Adrenal gland (tissue), 5 donors: ENCODE data around the gene ARHGEF28.

Experiments
- CTCF ChIP-seq, 6 experiments: fragments of 450-650 bp in 4 of 6; fragments of 200-600 bp in 2 of 6; sonication (generic) in 1 of 6; IDR thresholded peaks; 1 replicate in 5 of 6; 2 replicates in 1 of 6; pipeline versions ENCODE4 v1.5.1 to v1.8.0; 2016 to 2021; ENCODE audit warnings: antibody characterized with exemption in 6 of 6, mild to moderate bottlenecking in 2 of 6, moderate library complexity in 1 of 6
- POLR2A ChIP-seq, 2 donors: fragments of 450-650 bp; IDR thresholded peaks; one replicate each; pipeline ENCODE4 v1.6.1; 2017; ENCODE audit warnings: antibody characterized with exemption in 2 of 2, mild to moderate bottlenecking in 2 of 2, moderate library complexity in 1 of 2
- donor health status: DM: no; HTN: no; CAD: no.

GRCh38 chr5:73834693-73835092 lies 208.7 kb downstream of the ARHGEF28 start:
- TF ChIP-seq CTCF (IDR thresholded peaks at IDR 0.05) (no peak), POLR2A (IDR thresholded peaks at IDR 0.05) (no peak)
